AG09309 (cell line): ENCODE data around the gene CPEB3.
A peak's percentile ranks its signal among the peaks of the same experiment; 100 is the strongest.

Source experiments
- DNase-seq: peaks from one replicate; pipeline ENCODE4 v3.0.0-alpha.2; 2010; ENCODE audit warnings: low read depth
- H3K4me3 ChIP-seq: 2 replicates; pipeline ENCODE4 v1.5.1; 2011; ENCODE audit warnings: mild to moderate bottlenecking, low read depth, low read length, moderate library complexity; ENCODE audit not compliant: control insufficient read depth
- TF ChIP-seq, protein P1 (sequence below): IDR thresholded peaks from 2 replicates; pipeline ENCODE4 v1.5.1; 2011; ENCODE audit warnings: mild to moderate bottlenecking, low read depth, low read length, inconsistent platforms; ENCODE audit not compliant: insufficient read depth, control insufficient read depth; ENCODE audit errors: missing control alignments

Gene CPEB3

DNA sequence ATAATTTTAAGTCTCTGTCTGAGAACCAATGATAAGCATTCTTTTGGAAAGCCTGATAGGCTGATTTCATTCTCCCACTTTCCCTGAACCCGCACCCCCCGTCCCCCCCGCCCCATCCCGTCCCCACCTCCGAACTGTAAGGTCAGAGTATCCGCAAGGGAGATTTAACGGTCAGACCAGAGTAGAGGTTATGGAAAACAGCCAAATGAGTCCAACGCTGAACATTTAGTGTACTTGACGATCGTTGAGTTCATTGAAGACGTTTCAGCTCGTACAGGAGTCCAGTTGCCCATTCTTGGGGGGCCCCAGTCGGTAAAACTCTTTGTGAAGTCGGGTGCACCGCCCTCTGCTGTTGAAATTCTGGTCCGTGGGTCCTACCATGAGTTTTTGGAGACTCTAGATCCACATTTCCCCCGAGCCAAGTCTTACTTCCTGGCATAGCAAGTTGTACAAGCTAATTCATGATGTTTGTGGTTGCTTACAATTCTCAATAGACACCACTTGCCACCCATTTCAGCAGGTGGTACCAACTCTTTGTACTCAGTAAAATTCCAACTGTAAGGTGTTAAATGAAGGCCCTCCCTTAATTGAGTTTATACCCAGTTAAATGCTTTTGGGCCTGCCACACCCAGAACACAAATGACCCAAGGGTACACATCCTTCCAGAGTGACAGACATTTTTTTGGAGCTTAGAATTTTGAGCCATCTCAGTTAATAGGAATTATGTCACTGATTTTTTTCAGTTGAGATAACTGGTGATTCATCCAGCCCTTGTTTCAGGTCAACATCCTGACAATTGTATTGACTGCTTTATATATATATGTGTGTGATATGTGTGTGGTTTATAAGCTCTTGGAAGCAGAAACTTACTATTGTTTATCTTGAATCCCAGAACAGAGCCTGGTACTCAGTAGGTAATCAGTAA lies 1.3 kb upstream of the CPEB3 start:
- TF ChIP-seq, protein P1, sequence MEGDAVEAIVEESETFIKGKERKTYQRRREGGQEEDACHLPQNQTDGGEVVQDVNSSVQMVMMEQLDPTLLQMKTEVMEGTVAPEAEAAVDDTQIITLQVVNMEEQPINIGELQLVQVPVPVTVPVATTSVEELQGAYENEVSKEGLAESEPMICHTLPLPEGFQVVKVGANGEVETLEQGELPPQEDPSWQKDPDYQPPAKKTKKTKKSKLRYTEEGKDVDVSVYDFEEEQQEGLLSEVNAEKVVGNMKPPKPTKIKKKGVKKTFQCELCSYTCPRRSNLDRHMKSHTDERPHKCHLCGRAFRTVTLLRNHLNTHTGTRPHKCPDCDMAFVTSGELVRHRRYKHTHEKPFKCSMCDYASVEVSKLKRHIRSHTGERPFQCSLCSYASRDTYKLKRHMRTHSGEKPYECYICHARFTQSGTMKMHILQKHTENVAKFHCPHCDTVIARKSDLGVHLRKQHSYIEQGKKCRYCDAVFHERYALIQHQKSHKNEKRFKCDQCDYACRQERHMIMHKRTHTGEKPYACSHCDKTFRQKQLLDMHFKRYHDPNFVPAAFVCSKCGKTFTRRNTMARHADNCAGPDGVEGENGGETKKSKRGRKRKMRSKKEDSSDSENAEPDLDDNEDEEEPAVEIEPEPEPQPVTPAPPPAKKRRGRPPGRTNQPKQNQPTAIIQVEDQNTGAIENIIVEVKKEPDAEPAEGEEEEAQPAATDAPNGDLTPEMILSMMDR, result peak; percentile 56
- peak; percentile 2 for DNase-seq

DNA sequence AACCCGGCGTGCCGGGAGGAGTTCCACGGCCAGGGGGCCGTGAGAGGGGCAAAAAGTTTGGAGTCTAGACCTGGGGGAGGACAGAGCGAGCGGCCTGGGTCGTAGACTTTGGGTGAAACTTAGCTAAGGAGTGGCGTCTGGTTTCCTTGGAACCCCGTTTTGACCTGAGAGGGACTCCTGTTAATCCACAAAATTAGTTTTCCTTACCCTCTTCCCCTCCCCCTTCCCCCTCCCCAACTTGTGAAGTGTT lies 663 bp upstream of the CPEB3 start:
- TF ChIP-seq, protein P1, result no peak
- peak overlapping the region; percentile 75 for H3K4me3 ChIP-seq
- DNase-seq, result no peak

More for the DNA sequence above, 1.3 kb upstream of the CPEB3 start:
- peak overlapping the region; percentile 75 for H3K4me3 ChIP-seq

DNA sequence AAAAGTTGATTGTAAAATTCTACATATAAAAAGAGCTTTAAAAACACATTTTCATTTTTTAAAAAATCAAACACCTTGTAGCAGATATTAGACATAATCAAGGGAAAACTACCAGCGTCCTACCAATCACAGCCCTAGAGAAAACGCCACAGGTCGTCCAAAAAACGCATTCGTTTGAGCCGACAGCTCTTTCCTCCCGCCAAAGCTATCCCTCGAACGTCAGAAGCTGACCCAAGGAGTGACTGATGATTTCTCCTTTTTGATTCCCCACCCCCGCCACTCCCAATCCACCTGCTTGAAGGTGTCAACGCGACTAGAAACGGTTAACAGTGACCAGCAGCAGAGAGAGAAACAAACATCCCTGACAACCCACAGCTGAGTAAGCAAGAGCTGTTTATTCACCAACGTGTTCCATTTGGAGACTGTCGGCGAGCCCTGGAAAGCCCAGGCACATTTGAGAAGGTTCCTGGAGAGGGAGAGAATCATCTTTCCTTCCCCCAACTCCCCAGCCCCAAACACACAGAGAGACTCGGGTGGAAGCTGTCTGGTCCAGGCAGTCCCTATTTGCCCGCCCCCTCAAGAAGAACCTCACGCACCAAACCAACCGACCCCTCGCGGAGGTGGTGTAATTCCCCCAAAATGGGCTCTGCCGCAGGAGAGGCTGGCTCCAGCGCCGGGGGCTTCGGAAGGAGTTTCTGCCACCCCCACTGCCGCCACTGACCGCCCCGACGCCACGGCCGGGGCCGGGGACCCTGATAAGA lies 622 bp downstream of the CPEB3 start:
- peak overlapping the region; percentile 75 for H3K4me3 ChIP-seq
- DNase-seq, result no peak
- TF ChIP-seq, protein P1, result no peak

DNA sequence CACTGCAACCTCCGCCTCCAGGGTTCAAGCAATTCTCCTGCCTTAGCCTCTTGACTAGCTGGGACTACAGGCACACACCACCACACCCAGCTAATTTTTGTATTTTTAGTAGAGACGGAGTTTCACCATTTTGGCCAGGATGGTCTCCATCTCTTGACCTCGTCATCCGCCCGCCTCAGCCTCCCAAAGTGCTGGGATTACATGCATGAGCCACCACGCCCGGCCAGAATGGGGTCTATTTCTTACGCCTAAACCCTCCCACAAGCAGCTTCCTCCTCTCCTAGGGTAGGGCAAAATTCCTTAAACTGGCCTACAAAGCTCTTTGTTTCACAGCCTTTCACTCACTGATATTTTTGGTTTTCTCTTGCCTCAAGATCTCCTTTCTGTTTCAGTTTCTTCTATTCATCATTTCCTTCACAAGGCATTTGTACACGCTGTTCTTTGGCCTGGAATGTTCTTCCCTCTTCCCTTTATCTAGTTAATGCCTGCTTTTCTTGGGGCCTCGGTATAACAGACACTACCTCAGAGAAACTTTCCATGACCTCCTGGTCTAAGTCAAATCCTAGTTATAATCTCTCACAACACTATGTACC lies 6.7 kb downstream of the CPEB3 start:
- no peak overlapping the region for H3K4me3 ChIP-seq
- no peak for DNase-seq
- TF ChIP-seq, protein P1, result no peak

DNA sequence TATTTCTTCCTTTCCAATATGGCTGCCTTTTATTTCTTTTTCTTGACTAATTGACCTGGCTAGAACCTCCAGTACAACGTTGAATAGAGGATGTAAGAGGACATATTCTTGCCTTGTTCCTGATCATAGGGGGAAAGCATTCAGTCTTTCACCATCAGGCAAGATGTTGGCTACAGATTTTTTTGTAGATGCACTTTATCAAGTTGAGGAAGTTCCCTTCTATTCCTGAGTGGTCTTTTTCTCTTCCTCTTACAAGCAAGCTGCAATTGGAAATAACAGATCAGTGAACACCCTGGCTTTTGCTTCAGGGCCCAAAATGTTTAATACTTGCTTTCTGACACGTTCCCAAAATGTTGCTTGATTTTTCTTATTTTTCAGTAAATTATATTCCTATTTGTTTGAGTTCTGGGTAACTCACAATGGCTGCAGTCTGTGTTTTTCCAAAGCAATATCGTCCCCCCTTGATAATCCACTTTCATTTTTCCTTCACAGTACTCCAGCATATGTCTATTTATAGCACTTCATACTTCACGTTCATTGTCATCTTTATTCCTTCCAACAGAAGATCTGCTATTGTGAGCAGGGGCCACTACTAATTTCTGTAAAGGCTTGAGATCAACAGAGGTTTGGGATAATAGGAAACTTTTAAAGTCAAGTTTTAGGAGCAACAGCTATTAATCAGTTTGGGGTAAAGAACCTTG lies 11.7 kb downstream of the CPEB3 start:
- TF ChIP-seq, protein P1, result no peak
- no peak overlapping the region for H3K4me3 ChIP-seq
- no peak for DNase-seq

DNA sequence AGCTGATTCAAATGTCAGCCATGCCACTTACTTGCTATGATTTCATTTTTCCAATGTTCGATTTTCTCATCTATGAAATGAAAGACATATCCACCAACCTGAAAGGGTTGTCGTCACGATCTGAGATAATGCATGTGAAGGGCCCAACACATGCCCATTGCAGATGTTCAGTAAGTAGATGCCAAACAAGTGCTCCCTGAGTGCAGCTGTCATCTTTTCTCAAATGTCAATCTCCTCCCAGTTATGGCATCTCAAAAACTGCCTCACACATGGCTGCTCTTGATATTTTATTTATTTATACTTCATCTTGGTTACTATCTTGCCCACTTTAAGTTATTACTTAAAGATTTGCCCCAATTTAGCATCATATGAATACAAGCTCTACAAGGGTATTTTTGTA lies 16.8 kb downstream of the CPEB3 start:
- TF ChIP-seq, protein P1, result no peak
- no peak overlapping the region for H3K4me3 ChIP-seq
- no peak for DNase-seq
